Caco-2 (cell line): ENCODE results near the gene OLFML2A. TPM values are rescaled to one million over a fixed set of nuclear protein-coding genes. Genes with fewer than 3 reads are reported as not detected.

Experiments
- BruUV-seq: library from RNA; stranded (reverse); fragments of 400-500 nt; replicated peaks from 2 replicates; lab custom pipeline; 2021; lab: Mats Ljungman, UMichigan
- CTCF ChIA-PET: fragments of 300-600 bp; sonication (Branson Sonifier 250); formaldehyde crosslinking; loops from one replicate; lab custom pipeline; 2022; ENCODE audit warnings: antibody characterized with exemption; lab: Charles Lee
- POLR2A ChIA-PET: fragments of 300-600 bp; sonication (Branson Sonifier 250); formaldehyde crosslinking; loops from one replicate; lab custom pipeline; 2022; ENCODE audit warnings: antibody characterized with exemption; lab: Charles Lee
- DNase-seq, 2 experiments: peaks; one replicate each; pipeline versions ENCODE4 v3.0.0 to v3.0.0-alpha.2; 2020 to 2022
- H3K27me3 ChIP-seq: replicated peaks from 2 replicates; pipeline ENCODE4 v1.6.0; 2011; ENCODE audit warnings: low read length; ENCODE audit not compliant: control insufficient read depth, insufficient read depth
- H3K36me3 ChIP-seq: 2 replicates; pipeline ENCODE4 v1.5.1; 2011; ENCODE audit warnings: low read length; ENCODE audit not compliant: control insufficient read depth, insufficient read depth
- H3K4me1 ChIP-seq: fragments of 250-450 bp; sonication (Bioruptor Pico); 2 replicates; pipeline ENCODE4 v1.5.1; 2020; ENCODE audit warnings: mild to moderate bottlenecking
- H3K4me3 ChIP-seq: 2 replicates; pipeline ENCODE4 v1.5.1; 2011; ENCODE audit warnings: low read depth, mild to moderate bottlenecking, control low read depth, low read length
- H3K9me3 ChIP-seq: fragments of 250-450 bp; sonication (Bioruptor Pico); 2 replicates; pipeline ENCODE4 v1.5.1; 2020; ENCODE audit warnings: mild to moderate bottlenecking, moderate library complexity
- H3K27ac Mint-ChIP-seq: one replicate; pipeline ENCODE4 v1.8.0; 2022; ENCODE audit warnings: mixed read lengths; ENCODE audit not compliant: unreplicated experiment
- H3K27me3 Mint-ChIP-seq: one replicate; pipeline ENCODE4 v1.8.0; 2022; ENCODE audit warnings: mixed read lengths; ENCODE audit not compliant: insufficient read depth, unreplicated experiment
- H3K36me3 Mint-ChIP-seq: one replicate; pipeline ENCODE4 v1.8.0; 2022; ENCODE audit warnings: mild to moderate bottlenecking, mixed read lengths; ENCODE audit not compliant: insufficient read depth, unreplicated experiment
- H3K4me1 Mint-ChIP-seq: one replicate; pipeline ENCODE4 v1.8.0; 2022; ENCODE audit warnings: low read depth, mixed read lengths; ENCODE audit not compliant: unreplicated experiment
- H3K4me3 Mint-ChIP-seq: one replicate; pipeline ENCODE4 v1.8.0; 2022; ENCODE audit warnings: mild to moderate bottlenecking, moderate library complexity, mixed read lengths; ENCODE audit not compliant: unreplicated experiment
- H3K9me3 Mint-ChIP-seq: one replicate; pipeline ENCODE4 v1.8.0; 2022; ENCODE audit warnings: mixed read lengths; ENCODE audit not compliant: unreplicated experiment
- intact Hi-C: fragments of 100-400 bp; cut with micrococcal nuclease; formaldehyde crosslinking; loops from one replicate; pipeline ENCODE4 v1.10.0; 2022; ENCODE audit not compliant: unreplicated experiment
- total RNA-seq: library from RNA; stranded (reverse); gene quantifications from 2 replicates; pipeline ENCODE4 v1.2.3, GENCODE V29; 2022
- TF ChIP-seq, protein P1 (sequence below), 2 experiments: fragments of 200-600 bp in 1 of 2; IDR thresholded peaks; 1 replicate in 1 of 2; 2 replicates in 1 of 2; pipeline versions ENCODE4 v1.5.1 to v1.8.0; 2011 to 2022; ENCODE audit warnings: antibody characterized with exemption in 1 of 2, control low read depth in 1 of 2, inconsistent platforms in 1 of 2, low read depth in 1 of 2, low read length in 1 of 2, mild to moderate bottlenecking in 1 of 2, moderate library complexity in 1 of 2; ENCODE audit not compliant: insufficient read depth in 1 of 2, severe bottlenecking in 1 of 2, unreplicated experiment in 1 of 2

Gene OLFML2A
- total RNA-seq, 1 experiment from 2014 or later, result 1.1 TPM

DNA sequence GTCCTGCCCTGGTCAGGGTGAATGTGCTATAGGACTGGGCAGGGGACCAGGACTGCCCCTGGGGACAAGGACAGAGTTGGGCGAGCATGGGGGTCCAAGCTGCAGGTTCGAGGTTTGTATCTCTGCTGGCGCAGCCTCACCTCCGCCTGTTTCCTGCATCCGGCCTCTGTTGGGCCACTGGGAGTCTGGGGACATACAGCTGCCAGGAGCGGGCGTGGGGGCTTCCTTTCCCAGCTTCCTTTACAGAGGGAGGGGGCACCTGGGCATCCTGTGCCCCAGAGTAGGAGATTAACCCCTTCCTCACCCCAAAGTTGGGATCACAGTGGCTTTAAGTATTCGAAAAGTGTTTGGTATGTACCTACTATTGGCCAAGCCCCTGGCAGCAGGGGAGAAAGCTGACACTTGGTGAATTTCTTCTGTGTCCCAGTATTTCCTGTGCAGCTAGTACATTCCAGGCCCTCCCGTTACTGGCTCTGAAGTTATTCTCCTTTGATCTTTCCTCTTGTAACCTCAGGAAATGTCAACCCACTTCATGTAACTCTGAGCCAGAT is 19.0 kb downstream of the OLFML2A start:
- Histone ChIP-seq H3K9me3 (no peaks in the 10 kb centered on the region), H3K36me3 (no peaks in the 10 kb centered on the region), H3K27me3 (no peaks in the 10 kb centered on the region), H3K4me3 (no peak overlapping the region), H3K4me1 (peaks cover 5% of the 10 kb centered on the region)
- H3K36me3 Mint-ChIP-seq, result peaks cover 6% of the 10 kb centered on the region
- TF ChIP-seq, protein P1, sequence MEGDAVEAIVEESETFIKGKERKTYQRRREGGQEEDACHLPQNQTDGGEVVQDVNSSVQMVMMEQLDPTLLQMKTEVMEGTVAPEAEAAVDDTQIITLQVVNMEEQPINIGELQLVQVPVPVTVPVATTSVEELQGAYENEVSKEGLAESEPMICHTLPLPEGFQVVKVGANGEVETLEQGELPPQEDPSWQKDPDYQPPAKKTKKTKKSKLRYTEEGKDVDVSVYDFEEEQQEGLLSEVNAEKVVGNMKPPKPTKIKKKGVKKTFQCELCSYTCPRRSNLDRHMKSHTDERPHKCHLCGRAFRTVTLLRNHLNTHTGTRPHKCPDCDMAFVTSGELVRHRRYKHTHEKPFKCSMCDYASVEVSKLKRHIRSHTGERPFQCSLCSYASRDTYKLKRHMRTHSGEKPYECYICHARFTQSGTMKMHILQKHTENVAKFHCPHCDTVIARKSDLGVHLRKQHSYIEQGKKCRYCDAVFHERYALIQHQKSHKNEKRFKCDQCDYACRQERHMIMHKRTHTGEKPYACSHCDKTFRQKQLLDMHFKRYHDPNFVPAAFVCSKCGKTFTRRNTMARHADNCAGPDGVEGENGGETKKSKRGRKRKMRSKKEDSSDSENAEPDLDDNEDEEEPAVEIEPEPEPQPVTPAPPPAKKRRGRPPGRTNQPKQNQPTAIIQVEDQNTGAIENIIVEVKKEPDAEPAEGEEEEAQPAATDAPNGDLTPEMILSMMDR (IDR thresholded peaks at IDR 0.05; ENCODE audit: insufficient read depth in 1 of 2, low read depth in 1 of 2, low read length in 1 of 2, severe bottlenecking in 1 of 2, unreplicated experiment in 1 of 2), result no peak
- H3K4me1 Mint-ChIP-seq, result no peaks in the 10 kb centered on the region
- no peak overlapping the region for H3K4me3 Mint-ChIP-seq
- POLR2A ChIA-PET, result no interaction called here
- no peaks in the 10 kb centered on the region for H3K9me3 Mint-ChIP-seq
- DNase-seq, result no peak
- CTCF ChIA-PET, result interaction anchor here (3.2 kb wide), 1 partner anchor 57 kb away, joined by 36 read pairs; the partner anchor contains the start of gene WDR38
- intact Hi-C loops, result loop anchor here (1.0 kb wide), 1 partner anchor 56 kb away; no protein-coding TSS in a partner anchor
- no TSS peak for BruUV-seq
- H3K27ac Mint-ChIP-seq, result no peak overlapping the region
- no peaks in the 10 kb centered on the region for H3K27me3 Mint-ChIP-seq

DNA sequence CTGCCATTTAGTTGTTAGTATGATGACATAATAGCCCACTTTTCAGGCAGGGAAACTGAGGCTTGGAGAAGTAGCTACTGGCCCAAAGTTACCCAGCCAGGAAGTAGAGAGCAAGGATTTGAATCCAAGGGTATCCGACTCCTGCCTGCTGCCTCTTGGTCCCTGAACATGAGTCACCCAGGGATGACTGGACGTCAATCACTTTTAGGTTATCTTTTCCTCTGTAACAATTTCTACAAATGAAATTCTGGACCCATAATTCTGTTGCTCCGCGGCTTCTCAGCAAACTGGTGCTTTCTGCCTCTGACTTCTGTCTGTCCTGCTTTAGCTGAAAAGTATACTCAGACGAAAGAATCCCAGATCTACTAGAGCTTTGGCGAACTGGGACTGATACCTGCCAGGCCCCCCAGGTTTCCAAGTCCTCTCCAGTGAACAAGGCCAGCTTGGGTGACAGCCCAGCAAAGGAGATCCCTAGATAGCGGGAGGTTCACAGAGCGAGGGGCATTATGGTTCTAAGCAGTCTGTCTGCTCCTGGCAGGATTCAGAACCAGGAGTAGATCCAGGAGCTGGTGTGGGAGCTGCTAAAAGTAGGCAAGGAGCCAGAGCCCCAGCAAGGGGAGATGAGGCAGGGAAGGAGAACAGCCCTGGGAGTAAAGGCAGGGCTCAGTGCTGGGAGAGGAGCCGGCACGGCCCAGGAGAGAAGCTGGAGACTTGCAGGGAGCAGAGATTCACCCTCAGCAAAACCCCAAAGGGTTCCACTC is 20.6 kb downstream of the OLFML2A start:
- no TSS peak for BruUV-seq
- Histone ChIP-seq H3K36me3 (no peaks in the 10 kb centered on the region), H3K4me1 (peaks cover 5% of the 10 kb centered on the region), H3K9me3 (no peaks in the 10 kb centered on the region), H3K4me3 (no peak overlapping the region), H3K27me3 (no peaks in the 10 kb centered on the region)
- TF ChIP-seq, protein P1 (IDR thresholded peaks at IDR 0.05; ENCODE audit: insufficient read depth in 1 of 2, low read depth in 1 of 2, low read length in 1 of 2, severe bottlenecking in 1 of 2, unreplicated experiment in 1 of 2), result no peak
- no peak overlapping the region for H3K27ac Mint-ChIP-seq
- intact Hi-C loops, result no loop called here
- no peaks in the 10 kb centered on the region for H3K9me3 Mint-ChIP-seq
- CTCF ChIA-PET, result interaction anchor here (1.6 to 3.2 kb wide), 2 partner anchors 20 to 55 kb away, joined by 4 to 36 read pairs; partner anchors contain the start of genes OLFML2A and WDR38
- H3K4me1 Mint-ChIP-seq, result no peaks in the 10 kb centered on the region
- POLR2A ChIA-PET, result no interaction called here
- H3K4me3 Mint-ChIP-seq, result no peak overlapping the region
- peaks cover 6% of the 10 kb centered on the region for H3K36me3 Mint-ChIP-seq
- no peak for DNase-seq
- H3K27me3 Mint-ChIP-seq, result no peaks in the 10 kb centered on the region

DNA sequence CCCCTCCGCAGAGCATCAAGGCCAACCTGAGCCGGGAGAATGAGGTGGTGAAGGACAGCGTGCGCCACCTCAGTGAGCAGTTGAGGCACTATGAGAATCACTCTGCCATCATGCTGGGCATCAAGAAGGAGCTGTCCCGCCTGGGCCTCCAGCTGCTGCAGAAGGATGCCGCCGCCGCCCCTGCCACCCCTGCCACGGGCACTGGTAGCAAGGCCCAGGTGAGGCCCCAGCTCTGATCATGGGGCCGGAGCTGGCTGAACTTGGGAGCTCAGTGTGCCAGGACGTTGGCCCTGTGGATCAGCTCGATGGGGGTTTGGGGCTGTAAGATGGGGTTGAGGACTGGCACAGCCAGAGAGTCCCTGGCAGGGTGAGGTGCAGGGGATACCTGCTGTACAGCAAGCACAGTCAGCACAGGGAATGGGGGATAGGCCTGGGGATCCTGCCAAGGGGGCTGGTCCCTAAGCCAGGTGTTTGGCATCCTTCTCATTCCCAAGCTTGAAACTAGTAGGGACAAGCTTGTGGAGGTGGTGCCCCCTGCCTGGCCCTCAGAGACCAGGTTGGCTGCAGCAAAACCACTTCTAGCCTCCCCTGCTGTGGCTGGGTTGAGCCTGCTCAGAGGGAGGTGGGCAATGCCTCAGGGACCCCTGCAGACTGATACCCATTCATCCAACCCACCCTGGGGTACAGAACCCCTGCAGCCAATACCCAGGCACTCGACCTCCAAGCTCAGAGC is 22.5 kb downstream of the OLFML2A start:
- no TSS peak for BruUV-seq
- Mint-ChIP-seq H3K4me1 (no peaks in the 10 kb centered on the region), H3K27me3 (no peaks in the 10 kb centered on the region), H3K36me3 (peaks cover 6% of the 10 kb centered on the region), H3K27ac (no peak overlapping the region), H3K9me3 (no peaks in the 10 kb centered on the region), H3K4me3 (no peak overlapping the region)
- no peak for DNase-seq
- Histone ChIP-seq H3K4me1 (peaks cover 5% of the 10 kb centered on the region), H3K4me3 (no peak overlapping the region), H3K9me3 (no peaks in the 10 kb centered on the region), H3K27me3 (no peaks in the 10 kb centered on the region), H3K36me3 (no peaks in the 10 kb centered on the region)
- ChIA-PET CTCF (interaction anchor here (1.2 kb wide), 1 partner anchor 54 kb away, joined by 4 read pairs; the partner anchor contains the start of gene WDR38), POLR2A (interaction anchor here (0.6 kb wide), 1 partner anchor 12 kb away, joined by 3 read pairs; no protein-coding TSS in a partner anchor)
- TF ChIP-seq, protein P1 (IDR thresholded peaks at IDR 0.05; ENCODE audit: insufficient read depth in 1 of 2, low read depth in 1 of 2, low read length in 1 of 2, severe bottlenecking in 1 of 2, unreplicated experiment in 1 of 2), result no peak
- intact Hi-C loops, result no loop called here
